A549 (cell line): Measurements from ENCODE around the gene PIK3R6.

Experiments
- EP300 ChIP-seq, 2 experiments: fragments of >200 bp; sonication (Bioruptor Twin); formaldehyde crosslinking; IDR thresholded peaks; 2 replicates in 1 of 2; 3 replicates in 1 of 2; pipeline ENCODE4 v1.6.1; 2016 to 2017
- ESRRA ChIP-seq: fragments of 150-350 bp; IDR thresholded peaks from 2 replicates; pipeline ENCODE4 v1.6.1; 2014; ENCODE audit warnings: mild to moderate bottlenecking, low read length, borderline replicate concordance
- KDM1A ChIP-seq: fragments of 200-600 bp; sonication (generic); IDR thresholded peaks from 2 replicates; pipeline ENCODE4 v1.6.1; 2016; ENCODE audit warnings: low read depth, mild to moderate bottlenecking
- MAFK ChIP-seq: fragments of 450-650 bp; IDR thresholded peaks from 2 replicates; pipeline ENCODE4 v1.6.1; 2014; ENCODE audit not compliant: partially characterized antibody
- PHF8 ChIP-seq: fragments of 200-600 bp; sonication (generic); IDR thresholded peaks from 2 replicates; pipeline ENCODE4 v1.6.1; 2016; ENCODE audit warnings: low read depth, mild to moderate bottlenecking, antibody characterized with exemption, moderate library complexity, borderline replicate concordance
- POLR2A ChIP-seq: IDR thresholded peaks from 2 replicates; pipeline ENCODE4 v1.6.1; 2012; ENCODE audit warnings: mild to moderate bottlenecking, low read length
- RFX5 ChIP-seq: fragments of 450-650 bp; IDR thresholded peaks from 2 replicates; pipeline ENCODE4 v1.7.1; 2014; ENCODE audit warnings: antibody characterized with exemption, mild to moderate bottlenecking, moderate library complexity
- SREBF2 ChIP-seq: fragments of 450-650 bp; IDR thresholded peaks from 2 replicates; pipeline ENCODE4 v1.6.1; 2014; ENCODE audit warnings: mild to moderate bottlenecking, moderate library complexity
- ZSCAN20 ChIP-seq: fragments of 250-450 bp; sonication (Bioruptor Pico); IDR thresholded peaks from 2 replicates; pipeline ENCODE4 v1.8.0; 2022; ENCODE audit warnings: mild to moderate bottlenecking, moderate library complexity
- TF ChIP-seq, protein P1 (sequence below): fragments of 450-650 bp; IDR thresholded peaks from 2 replicates; pipeline ENCODE4 v1.6.1; 2014; ENCODE audit warnings: antibody characterized with exemption
- TF ChIP-seq, protein P2 (sequence below): fragments of >200 bp; sonication (Bioruptor Twin); formaldehyde crosslinking; IDR thresholded peaks from 3 replicates; pipeline ENCODE4 v1.5.1; 2016
- TF ChIP-seq, protein P3 (sequence below): IDR thresholded peaks from 2 replicates; pipeline ENCODE4 v1.6.1; 2012
- TF ChIP-seq, protein P4 (sequence below): IDR thresholded peaks from 2 replicates; pipeline ENCODE4 v1.6.1; 2012; ENCODE audit warnings: low read depth, borderline replicate concordance
- TF ChIP-seq, protein P5 (sequence below): fragments of 150-350 bp; IDR thresholded peaks from 2 replicates; pipeline ENCODE4 v1.6.1; 2014; ENCODE audit warnings: low read depth, mild to moderate bottlenecking, low read length

DNA sequence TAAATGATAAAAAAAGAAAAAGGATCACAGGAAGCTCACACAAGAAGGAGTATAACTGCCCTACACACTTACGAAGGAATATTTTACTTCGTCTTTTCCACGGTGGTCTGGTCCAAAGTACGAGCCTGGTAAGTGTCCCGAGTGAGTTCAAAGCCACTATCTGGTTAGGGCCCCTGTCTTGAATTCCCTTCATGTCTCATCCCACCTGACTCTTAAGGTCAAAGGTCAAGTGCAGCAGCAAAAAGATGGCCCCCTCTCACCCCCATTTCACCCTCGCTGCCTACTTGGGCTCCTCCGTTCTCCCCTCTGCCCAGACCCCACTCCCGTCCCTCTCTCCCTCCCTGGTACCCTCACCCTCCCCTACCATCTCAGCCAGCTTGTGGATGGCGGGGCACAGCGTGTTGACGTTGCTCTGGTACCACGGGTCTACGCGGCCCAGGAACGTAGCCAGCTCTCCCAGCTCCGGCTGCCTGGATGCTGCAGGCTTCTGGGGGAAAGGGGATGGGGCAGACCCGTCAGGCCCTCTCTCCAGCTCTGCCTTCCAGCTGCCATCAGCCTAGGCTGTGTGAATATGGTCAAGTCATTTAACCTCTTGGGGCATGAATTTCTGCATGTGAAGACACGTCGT lies 40.6 kb downstream of the PIK3R6 start:
- TF ChIP-seq, protein P1, sequence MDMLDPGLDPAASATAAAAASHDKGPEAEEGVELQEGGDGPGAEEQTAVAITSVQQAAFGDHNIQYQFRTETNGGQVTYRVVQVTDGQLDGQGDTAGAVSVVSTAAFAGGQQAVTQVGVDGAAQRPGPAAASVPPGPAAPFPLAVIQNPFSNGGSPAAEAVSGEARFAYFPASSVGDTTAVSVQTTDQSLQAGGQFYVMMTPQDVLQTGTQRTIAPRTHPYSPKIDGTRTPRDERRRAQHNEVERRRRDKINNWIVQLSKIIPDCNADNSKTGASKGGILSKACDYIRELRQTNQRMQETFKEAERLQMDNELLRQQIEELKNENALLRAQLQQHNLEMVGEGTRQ: no peak
- TF ChIP-seq ESRRA (no peak), SREBF2 (no peak), RFX5 (no peak), KDM1A (no peak), ZSCAN20 (no peak), EP300 (IDR thresholded peaks at IDR 0.05) (no peak), PHF8 (no peak), MAFK (no peak), POLR2A (no peak)
- TF ChIP-seq, protein P2, sequence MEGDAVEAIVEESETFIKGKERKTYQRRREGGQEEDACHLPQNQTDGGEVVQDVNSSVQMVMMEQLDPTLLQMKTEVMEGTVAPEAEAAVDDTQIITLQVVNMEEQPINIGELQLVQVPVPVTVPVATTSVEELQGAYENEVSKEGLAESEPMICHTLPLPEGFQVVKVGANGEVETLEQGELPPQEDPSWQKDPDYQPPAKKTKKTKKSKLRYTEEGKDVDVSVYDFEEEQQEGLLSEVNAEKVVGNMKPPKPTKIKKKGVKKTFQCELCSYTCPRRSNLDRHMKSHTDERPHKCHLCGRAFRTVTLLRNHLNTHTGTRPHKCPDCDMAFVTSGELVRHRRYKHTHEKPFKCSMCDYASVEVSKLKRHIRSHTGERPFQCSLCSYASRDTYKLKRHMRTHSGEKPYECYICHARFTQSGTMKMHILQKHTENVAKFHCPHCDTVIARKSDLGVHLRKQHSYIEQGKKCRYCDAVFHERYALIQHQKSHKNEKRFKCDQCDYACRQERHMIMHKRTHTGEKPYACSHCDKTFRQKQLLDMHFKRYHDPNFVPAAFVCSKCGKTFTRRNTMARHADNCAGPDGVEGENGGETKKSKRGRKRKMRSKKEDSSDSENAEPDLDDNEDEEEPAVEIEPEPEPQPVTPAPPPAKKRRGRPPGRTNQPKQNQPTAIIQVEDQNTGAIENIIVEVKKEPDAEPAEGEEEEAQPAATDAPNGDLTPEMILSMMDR: no peak
- TF ChIP-seq, protein P3, sequence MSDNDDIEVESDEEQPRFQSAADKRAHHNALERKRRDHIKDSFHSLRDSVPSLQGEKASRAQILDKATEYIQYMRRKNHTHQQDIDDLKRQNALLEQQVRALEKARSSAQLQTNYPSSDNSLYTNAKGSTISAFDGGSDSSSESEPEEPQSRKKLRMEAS: no peak
- TF ChIP-seq, protein P4, sequence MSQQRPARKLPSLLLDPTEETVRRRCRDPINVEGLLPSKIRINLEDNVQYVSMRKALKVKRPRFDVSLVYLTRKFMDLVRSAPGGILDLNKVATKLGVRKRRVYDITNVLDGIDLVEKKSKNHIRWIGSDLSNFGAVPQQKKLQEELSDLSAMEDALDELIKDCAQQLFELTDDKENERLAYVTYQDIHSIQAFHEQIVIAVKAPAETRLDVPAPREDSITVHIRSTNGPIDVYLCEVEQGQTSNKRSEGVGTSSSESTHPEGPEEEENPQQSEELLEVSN: no peak
- TF ChIP-seq, protein P5, sequence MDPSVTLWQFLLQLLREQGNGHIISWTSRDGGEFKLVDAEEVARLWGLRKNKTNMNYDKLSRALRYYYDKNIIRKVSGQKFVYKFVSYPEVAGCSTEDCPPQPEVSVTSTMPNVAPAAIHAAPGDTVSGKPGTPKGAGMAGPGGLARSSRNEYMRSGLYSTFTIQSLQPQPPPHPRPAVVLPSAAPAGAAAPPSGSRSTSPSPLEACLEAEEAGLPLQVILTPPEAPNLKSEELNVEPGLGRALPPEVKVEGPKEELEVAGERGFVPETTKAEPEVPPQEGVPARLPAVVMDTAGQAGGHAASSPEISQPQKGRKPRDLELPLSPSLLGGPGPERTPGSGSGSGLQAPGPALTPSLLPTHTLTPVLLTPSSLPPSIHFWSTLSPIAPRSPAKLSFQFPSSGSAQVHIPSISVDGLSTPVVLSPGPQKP: no peak
